Left hindlimb (tissue), 1 donor: Measurements from ENCODE around the gene KIRREL3.

Source experiments
- DNase-seq: peaks from one replicate; pipeline ENCODE4 v3.0.0-alpha.2; 2018

The KIRREL3 gene

GRCh38 chr11:126592496-126593410 is 407.8 kb downstream of the KIRREL3 start:
- no peak for DNase-seq

DNA sequence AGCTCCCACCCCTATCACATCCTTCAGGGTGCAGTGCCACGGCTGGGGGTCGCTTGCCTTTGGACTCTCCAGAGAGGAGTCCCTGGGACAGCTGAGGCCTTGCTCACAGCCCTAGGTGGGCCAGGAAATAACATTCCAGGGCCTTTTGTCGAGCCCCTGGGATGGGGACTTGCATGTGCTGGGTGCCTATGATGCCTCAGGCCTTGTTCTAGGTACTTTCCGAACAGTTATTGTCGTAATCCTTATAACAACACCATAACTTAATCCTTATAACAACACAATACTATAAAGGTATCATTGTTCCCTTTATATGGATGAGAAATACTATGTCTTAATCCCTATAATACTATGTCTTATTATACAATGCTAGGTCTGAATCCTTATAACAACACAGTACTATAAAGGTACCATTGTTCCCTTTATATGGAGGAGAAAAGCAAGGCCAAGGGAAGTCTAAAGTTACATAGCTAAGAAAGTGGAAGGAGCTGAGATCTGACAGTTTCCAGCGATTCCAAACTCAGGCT is 408.5 kb downstream of the KIRREL3 start:
- DNase-seq = no peak

DNA sequence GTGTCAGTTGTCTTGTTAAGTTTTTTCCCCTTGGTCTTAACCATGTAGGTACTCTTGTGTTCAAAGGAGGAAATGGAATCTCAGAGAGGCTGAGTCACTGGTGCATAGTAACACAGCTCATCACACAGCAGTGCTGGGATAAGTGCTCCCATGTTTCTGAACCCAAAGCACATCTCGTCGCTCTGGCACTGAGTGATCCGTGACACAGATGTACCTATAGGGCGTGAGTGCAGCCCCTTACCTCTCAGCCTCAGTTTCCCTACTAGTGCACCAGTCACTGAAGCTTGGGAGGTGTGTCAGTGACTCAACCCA is 411.1 kb downstream of the KIRREL3 start:
- peak; percentile 8 for DNase-seq

GRCh38 chr11:126588630-126589491 is 411.7 kb downstream of the KIRREL3 start:
- peak; percentile 0 for DNase-seq

GRCh38 chr11:126587541-126587940 is 413.0 kb downstream of the KIRREL3 start:
- DNase-seq = no peak

GRCh38 chr11:126585774-126586491 is 414.6 kb downstream of the KIRREL3 start:
- peak; percentile 84 for DNase-seq

- no peak for DNase-seq
Observed at GRCh38 chr11:126585388-126585773, 415.2 kb downstream of the KIRREL3 start.

- DNase-seq = no peak
Observed at GRCh38 chr11:126583594-126584427, 416.8 kb downstream of the KIRREL3 start.

GRCh38 chr11:126583101-126583500 is 417.5 kb downstream of the KIRREL3 start:
- no peak for DNase-seq

GRCh38 chr11:126581871-126582648 is 418.5 kb downstream of the KIRREL3 start:
- DNase-seq = no peak

- no peak for DNase-seq
Observed at GRCh38 chr11:126578426-126578825, 422.1 kb downstream of the KIRREL3 start.

GRCh38 chr11:126578021-126578420 is 422.5 kb downstream of the KIRREL3 start:
- DNase-seq = no peak

DNA sequence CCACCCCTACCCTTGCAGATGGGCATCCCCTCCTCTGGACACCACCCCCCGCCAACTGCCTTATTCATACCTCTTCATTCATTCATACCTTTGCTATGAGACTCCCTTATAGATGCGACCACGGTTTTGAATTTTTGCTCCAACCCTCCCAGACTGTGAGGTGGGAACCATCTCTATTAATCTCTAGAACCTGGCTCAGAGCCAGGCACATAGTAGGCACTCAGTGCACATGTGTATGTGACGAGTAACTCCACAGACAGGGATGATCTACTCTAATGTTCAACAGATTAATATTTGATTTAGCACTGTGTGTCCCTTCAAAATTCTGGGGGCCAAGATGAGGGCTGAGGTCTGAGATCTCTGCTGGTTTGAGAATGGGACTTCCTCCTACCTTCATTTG is 424.7 kb downstream of the KIRREL3 start:
- no peak for DNase-seq

GRCh38 chr11:126573325-126573978 is 427.1 kb downstream of the KIRREL3 start:
- no peak for DNase-seq

DNA sequence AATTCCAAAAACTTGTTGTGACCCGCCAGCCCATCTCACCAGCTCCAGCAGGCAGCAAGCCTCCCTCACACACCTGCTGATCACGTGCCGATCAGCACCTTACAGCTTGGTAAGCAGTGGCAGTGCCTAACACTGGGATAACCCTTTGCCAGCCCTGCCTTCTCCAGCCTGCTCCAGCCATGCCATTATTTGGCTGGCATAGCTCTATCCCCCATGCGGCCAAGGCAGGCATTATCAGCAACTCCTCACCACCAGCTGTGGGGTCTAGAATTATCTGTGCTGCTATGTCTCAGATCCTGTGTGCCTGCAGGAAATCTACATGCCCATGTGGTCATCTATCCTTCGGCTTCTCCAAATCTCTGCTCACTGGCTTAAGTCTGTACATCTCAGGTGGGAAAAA is 430.1 kb downstream of the KIRREL3 start:
- DNase-seq = no peak

GRCh38 chr11:126567419-126567818 is 433.2 kb downstream of the KIRREL3 start:
- no peak for DNase-seq

DNA sequence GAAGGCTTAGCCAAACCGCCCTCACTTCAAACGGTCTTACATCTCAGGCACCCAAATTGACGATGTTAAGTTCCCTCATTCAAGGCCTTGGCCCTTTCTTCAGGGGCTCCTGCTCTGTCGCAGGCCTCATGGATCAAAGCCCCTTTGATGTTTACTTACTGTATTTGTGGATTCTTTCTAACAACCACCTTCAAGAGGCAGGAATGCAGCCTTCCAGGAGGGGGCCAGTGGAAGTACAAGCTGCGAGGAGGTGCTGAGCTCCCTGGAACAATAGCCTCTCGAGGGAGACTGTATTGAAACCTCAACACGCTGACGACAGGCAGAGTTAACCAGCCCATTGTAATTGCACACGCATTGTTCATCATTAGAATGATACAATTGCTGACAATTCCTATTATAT is 436.0 kb downstream of the KIRREL3 start:
- DNase-seq = no peak

DNA sequence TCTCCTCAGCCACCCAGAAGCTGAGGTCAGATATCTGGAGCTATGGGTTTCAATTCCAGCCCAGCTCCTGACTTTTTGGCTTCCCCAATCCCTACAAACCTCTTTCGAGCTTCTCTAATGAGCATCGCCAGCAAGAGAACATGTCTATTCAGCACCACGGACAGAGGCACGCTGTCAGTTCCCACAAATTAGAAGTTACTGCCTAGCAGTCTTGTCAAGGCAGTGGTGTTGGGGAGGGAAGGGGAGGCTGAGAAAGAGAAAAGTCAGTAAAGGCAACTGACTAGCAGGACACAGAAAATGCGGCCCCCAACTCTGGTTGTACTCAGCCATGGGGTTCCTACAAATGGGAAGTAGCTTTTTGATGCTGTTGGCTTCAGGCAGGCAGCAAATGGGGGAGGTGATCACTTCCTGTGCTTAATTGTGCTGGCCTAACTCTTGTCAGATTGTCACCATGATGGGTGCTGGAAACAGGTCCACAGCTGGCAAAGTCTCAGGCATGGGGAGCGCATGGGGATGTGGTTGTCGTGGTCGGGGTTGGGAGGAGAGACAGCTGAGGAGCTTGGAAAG is 439.2 kb downstream of the KIRREL3 start:
- DNase-seq = peak; percentile 81

- no peak for DNase-seq
Observed at GRCh38 chr11:126560221-126560620, 440.3 kb downstream of the KIRREL3 start.
